ENCODE measurements around the gene TRIM36. TPM values are rescaled to one million over a fixed set of nuclear protein-coding genes. Genes with fewer than 3 reads are reported as not detected.

Gene TRIM36
- total and polyA plus RNA-seq, 3 donors from 2014 or later: 106 to 384 (median 289) TPM

GRCh38 chr5:115132465-115132864 lies 37.2 kb downstream of the TRIM36 start:
- DNase-seq: no peak
- Histone ChIP-seq H3K4me1 (no peaks in the 10 kb centered on the region), H3K27me3 (no peaks in the 10 kb centered on the region), H3K9me3 (no peaks in the 10 kb centered on the region), H3K36me3 (ENCODE audit: low read depth, missing control alignments) (no peaks in the 10 kb centered on the region), H3K27ac (no peak overlapping the region), H3K4me3 (no peak overlapping the region)
- intact Hi-C loops (cut with DNase I; ENCODE audit: low total_unique reads): no loop called here
- no peak for TF ChIP-seq POLR2A (IDR thresholded peaks at IDR 0.05)
- TF ChIP-seq CTCF (IDR thresholded peaks at IDR 0.05): no peak
- 29 to 34% methylated on average over 2 of the region's 2 CpGs for WGBS, 2 donors

- no peaks in the 10 kb centered on the region for H3K27me3 ChIP-seq
- no peak overlapping the region for H3K4me3 ChIP-seq
- no peaks in the 10 kb centered on the region for H3K36me3 ChIP-seq (ENCODE audit: low read depth, missing control alignments)
- DNase-seq: no peak
- intact Hi-C loops (cut with DNase I; ENCODE audit: low total_unique reads): no loop called here
- 86 to 89% methylated on average over 5 of the region's 5 CpGs for WGBS, 2 donors
- no peaks in the 10 kb centered on the region for H3K9me3 ChIP-seq
- TF ChIP-seq CTCF (IDR thresholded peaks at IDR 0.05) (no peak), POLR2A (IDR thresholded peaks at IDR 0.05) (no peak)
- no peak overlapping the region for H3K27ac ChIP-seq
- no peaks in the 10 kb centered on the region for H3K4me1 ChIP-seq
Observed at GRCh38 chr5:115126303-115126702, 43.4 kb downstream of the TRIM36 start.

- no peaks in the 10 kb centered on the region for H3K4me1 ChIP-seq
- WGBS, 2 donors: 90 to 91% methylated on average over 1 of the region's 1 CpG
- DNase-seq: no peak
- no peaks in the 10 kb centered on the region for H3K27me3 ChIP-seq
- no peaks in the 10 kb centered on the region for H3K9me3 ChIP-seq
- no peak overlapping the region for H3K4me3 ChIP-seq
- intact Hi-C loops (cut with DNase I; ENCODE audit: low total_unique reads): no loop called here
- no peaks in the 10 kb centered on the region for H3K36me3 ChIP-seq (ENCODE audit: low read depth, missing control alignments)
- no peak overlapping the region for H3K27ac ChIP-seq
- TF ChIP-seq CTCF (IDR thresholded peaks at IDR 0.05): no peak
Observed at GRCh38 chr5:115124741-115125140, 45.0 kb downstream of the TRIM36 start.

- TF ChIP-seq CTCF (IDR thresholded peaks at IDR 0.05) (no peak), POLR2A (IDR thresholded peaks at IDR 0.05) (no peak)
- Histone ChIP-seq H3K27ac (no peak overlapping the region), H3K4me1 (no peaks in the 10 kb centered on the region), H3K9me3 (no peaks in the 10 kb centered on the region), H3K4me3 (no peak overlapping the region), H3K36me3 (ENCODE audit: low read depth, missing control alignments) (no peaks in the 10 kb centered on the region), H3K27me3 (no peaks in the 10 kb centered on the region)
- DNase-seq: no peak
- intact Hi-C loops (cut with DNase I; ENCODE audit: low total_unique reads): no loop called here
Observed at GRCh38 chr5:115116001-115116400, 53.7 kb downstream of the TRIM36 start.

- Histone ChIP-seq H3K27me3 (no peaks in the 10 kb centered on the region), H3K4me1 (no peaks in the 10 kb centered on the region), H3K9me3 (no peaks in the 10 kb centered on the region), H3K36me3 (ENCODE audit: low read depth, missing control alignments) (no peaks in the 10 kb centered on the region), H3K27ac (no peak overlapping the region), H3K4me3 (no peak overlapping the region)
- DNase-seq: no peak
- TF ChIP-seq CTCF (IDR thresholded peaks at IDR 0.05) (no peak), POLR2A (IDR thresholded peaks at IDR 0.05) (no peak)
- intact Hi-C loops (cut with DNase I; ENCODE audit: low total_unique reads): no loop called here
- 65 to 66% methylated on average over 5 of the region's 5 CpGs for WGBS, 2 donors
Observed at GRCh38 chr5:115109840-115110239, 59.9 kb downstream of the TRIM36 start.

All from testis (tissue), 3 donors.